LHCN-M2 (cell line): ENCODE data around the gene HLA-A. TPM values are rescaled to one million over a fixed set of nuclear protein-coding genes. Genes with fewer than 3 reads are reported as not detected.

Experiments
- DNase-seq: peaks from one replicate; pipeline ENCODE4 v3.0.0-alpha.2; 2012; ENCODE audit warnings: low read depth
- total RNA-seq: library from RNA; depleted of rRNA; stranded (reverse); fragments of >200 nt; gene quantifications from 2 replicates; pipeline ENCODE4 v1.2.3, GENCODE V29; 2014; rRNA removed

The HLA-A gene
- total RNA-seq, 1 experiment from 2014 or later = 438 TPM

GRCh38 chr6:29986179-29986781, 43.9 kb downstream of the HLA-A start:
- DNase-seq = no peak

- peak; percentile 52 for DNase-seq
These were observed 46.9 kb downstream of the HLA-A start for GRCh38 chr6:29989211-29989610.

- DNase-seq = no peak
These were observed 48.6 kb downstream of the HLA-A start for GRCh38 chr6:29990931-29991330.

- peak; percentile 66 for DNase-seq
These were observed 50.5 kb downstream of the HLA-A start for GRCh38 chr6:29992807-29993206.

- DNase-seq = no peak
These were observed 52.5 kb downstream of the HLA-A start for GRCh38 chr6:29994826-29995225.

- DNase-seq = peak; percentile 43
These were observed 53.0 kb downstream of the HLA-A start for GRCh38 chr6:29995340-29995777.

Other genes with a start within 250 kb of the HLA-A start
- 2.4 TPM in 1 of 2 replicates, not detected in the other for gene HLA-F, start 219.1 kb upstream of the HLA-A start, total RNA-seq
- gene HLA-G, start 114.7 kb upstream of the HLA-A start, total RNA-seq = not detected in 2 replicates
- 17.6 and 20.0 TPM in 2 replicates for gene POLR1H, start 118.7 kb downstream of the HLA-A start, total RNA-seq
- gene PPP1R11, start 124.7 kb downstream of the HLA-A start, total RNA-seq = 43.0 and 47.1 TPM in 2 replicates
- not detected in 2 replicates for gene RNF39, start 133.2 kb downstream of the HLA-A start, total RNA-seq
- gene TRIM31, start 170.6 kb downstream of the HLA-A start, total RNA-seq = not detected in 2 replicates
- gene TRIM40, start 193.6 kb downstream of the HLA-A start, total RNA-seq = not detected in 2 replicates
- not detected in 2 replicates for gene TRIM10, start 218.7 kb downstream of the HLA-A start, total RNA-seq
- gene TRIM15, start 221.0 kb downstream of the HLA-A start, total RNA-seq = not detected in 2 replicates